Tibial artery (tissue), 4 donors: ENCODE results near the gene NDUFV3.
"Not testable (repeated sequence)": the region's sequence is repeated elsewhere in the genome, so short reads cannot be mapped to it uniquely, and the experiment has no call there.

Experiments used
- DNase-seq, 2 donors: peaks; one replicate each; pipeline ENCODE4 v3.0.0-alpha.2; 2019
- H3K27ac ChIP-seq, 2 donors: fragments of 200-600 bp; sonication (generic) in 1 of 2; 1 replicate in 1 of 2; 2 replicates in 1 of 2; pipeline ENCODE4 v1.5.1; 2018 to 2019; ENCODE audit warnings: mild to moderate bottlenecking in 1 of 2
- H3K27me3 ChIP-seq, 2 donors: fragments of 200-600 bp; sonication (generic) in 1 of 2; one replicate each; pipeline versions ENCODE4 v1.5.1 to v1.6.0; 2016 to 2019
- H3K36me3 ChIP-seq, 3 donors: fragments of 200-600 bp; sonication (generic) in 2 of 3; one replicate each; pipeline ENCODE4 v1.5.1; 2016 to 2019; ENCODE audit warnings: mild to moderate bottlenecking in 2 of 3
- H3K4me1 ChIP-seq, 4 donors: fragments of 200-600 bp; sonication (generic) in 2 of 4; 1 replicate in 3 of 4; 2 replicates in 1 of 4; pipeline ENCODE4 v1.5.1; 2016 to 2019
- H3K4me3 ChIP-seq, 2 donors: fragments of 200-600 bp; sonication (generic) in 1 of 2; 1 replicate in 1 of 2; 2 replicates in 1 of 2; pipeline ENCODE4 v1.5.1; 2018 to 2019; ENCODE audit warnings: mild to moderate bottlenecking in 2 of 2
- H3K9me3 ChIP-seq, 3 donors: fragments of 200-600 bp; sonication (generic) in 1 of 3; one replicate each; pipeline ENCODE4 v1.5.1; 2016 to 2019
- intact Hi-C: fragments of 100-400 bp; cut with DNase I; formaldehyde crosslinking; loops from one replicate; pipeline ENCODE4 v1.15.0; 2023; ENCODE audit warnings: low total_unique reads
- TF ChIP-seq, protein P1 (sequence below), 2 experiments: fragments of 200-600 bp in 1 of 2; fragments of 450-650 bp in 1 of 2; IDR thresholded peaks; one replicate each; pipeline ENCODE4 v1.5.1; 2017 to 2019; ENCODE audit warnings: antibody characterized with exemption in 2 of 2, mild to moderate bottlenecking in 1 of 2, moderate library complexity in 1 of 2

NDUFV3 gene

DNA sequence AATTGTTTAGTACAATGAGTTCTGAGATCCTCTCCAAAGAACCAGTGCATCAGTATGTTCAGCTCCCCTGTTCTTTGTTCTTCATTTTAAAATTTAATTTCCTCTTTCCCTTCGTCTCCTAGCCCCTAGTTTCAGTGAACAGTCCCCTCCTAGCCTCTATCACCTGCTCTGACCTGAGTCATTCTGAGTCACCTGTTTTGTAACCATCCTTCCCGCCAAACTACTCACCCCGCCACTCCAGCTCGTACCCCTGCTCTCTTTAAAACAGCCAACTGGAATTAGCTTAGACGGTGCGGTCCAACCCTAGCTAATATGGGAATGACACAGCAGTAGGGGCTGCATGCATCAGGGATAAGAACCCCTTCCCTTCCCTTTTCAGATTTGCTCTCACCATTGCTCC lies 49.1 kb downstream of the NDUFV3 start:
- Histone ChIP-seq H3K27me3 (no peaks in the 10 kb centered on the region), H3K36me3 (peaks cover 0 to 4% (median 0%) of the 10 kb centered on the region in 3 donors), H3K9me3 (no peaks in the 10 kb centered on the region), H3K4me3 (no peak overlapping the region), H3K27ac (no peak overlapping the region), H3K4me1 (peaks cover 0 to 12% (median 9%) of the 10 kb centered on the region in 4 donors)
- DNase-seq = no peak
- intact Hi-C loops = no loop called here
- TF ChIP-seq, protein P1, sequence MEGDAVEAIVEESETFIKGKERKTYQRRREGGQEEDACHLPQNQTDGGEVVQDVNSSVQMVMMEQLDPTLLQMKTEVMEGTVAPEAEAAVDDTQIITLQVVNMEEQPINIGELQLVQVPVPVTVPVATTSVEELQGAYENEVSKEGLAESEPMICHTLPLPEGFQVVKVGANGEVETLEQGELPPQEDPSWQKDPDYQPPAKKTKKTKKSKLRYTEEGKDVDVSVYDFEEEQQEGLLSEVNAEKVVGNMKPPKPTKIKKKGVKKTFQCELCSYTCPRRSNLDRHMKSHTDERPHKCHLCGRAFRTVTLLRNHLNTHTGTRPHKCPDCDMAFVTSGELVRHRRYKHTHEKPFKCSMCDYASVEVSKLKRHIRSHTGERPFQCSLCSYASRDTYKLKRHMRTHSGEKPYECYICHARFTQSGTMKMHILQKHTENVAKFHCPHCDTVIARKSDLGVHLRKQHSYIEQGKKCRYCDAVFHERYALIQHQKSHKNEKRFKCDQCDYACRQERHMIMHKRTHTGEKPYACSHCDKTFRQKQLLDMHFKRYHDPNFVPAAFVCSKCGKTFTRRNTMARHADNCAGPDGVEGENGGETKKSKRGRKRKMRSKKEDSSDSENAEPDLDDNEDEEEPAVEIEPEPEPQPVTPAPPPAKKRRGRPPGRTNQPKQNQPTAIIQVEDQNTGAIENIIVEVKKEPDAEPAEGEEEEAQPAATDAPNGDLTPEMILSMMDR (IDR thresholded peaks at IDR 0.05) = no peak

DNA sequence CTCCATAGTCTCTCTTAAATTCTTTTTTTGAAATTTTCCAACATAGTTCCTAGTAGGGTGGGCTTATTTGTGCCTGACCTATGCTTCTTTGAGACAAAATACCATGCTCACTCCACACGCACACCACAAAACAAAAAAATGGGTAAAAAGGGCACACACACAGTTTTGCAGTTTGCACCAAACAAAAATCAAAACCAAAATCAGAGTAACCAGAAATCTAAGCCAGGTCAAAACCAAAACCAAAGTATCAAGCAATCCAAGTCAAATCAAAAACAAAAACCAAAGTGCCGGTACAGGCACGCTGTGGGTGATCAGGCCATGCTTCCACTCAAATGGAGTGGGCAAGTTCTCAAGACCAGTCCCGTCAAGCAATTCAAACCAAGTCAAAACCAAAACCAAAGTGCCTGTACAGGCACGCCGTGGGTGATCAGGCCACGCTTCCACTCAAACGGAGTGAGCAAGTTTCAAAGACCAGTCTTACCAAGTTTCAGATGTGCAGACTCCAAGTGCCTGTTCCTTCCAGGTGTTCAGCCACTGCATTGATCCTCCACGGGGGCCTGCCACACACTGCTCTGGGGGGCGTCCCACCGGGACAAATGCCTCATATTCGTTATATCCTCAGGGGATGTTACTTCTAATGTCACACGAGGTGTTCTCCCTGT lies 56.1 kb downstream of the NDUFV3 start:
- H3K4me1 ChIP-seq, intact Hi-C loops, H3K27ac ChIP-seq, DNase-seq, H3K4me3 ChIP-seq, H3K9me3 ChIP-seq, H3K27me3 ChIP-seq, H3K36me3 ChIP-seq: not testable (repeated sequence)

DNA sequence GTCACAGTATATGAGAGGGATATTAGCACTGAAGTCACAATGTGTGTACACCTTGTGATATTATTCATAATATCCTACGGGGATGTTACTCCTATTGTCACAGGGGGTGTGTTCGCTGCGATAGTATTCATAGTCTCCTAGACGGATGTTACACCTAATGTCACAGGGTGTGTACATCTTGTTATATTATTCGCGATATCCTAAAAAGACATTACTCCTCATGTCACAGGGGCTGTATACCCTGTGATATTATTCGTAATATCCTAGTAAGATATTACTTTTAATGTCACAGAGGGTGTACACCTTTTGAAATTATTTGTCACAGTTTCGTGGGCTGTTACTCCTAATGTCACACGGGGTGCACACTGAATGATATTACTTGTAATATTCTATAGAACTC lies 58.1 kb downstream of the NDUFV3 start:
- H3K27ac ChIP-seq, intact Hi-C loops, H3K9me3 ChIP-seq, H3K4me3 ChIP-seq, H3K36me3 ChIP-seq, DNase-seq, H3K27me3 ChIP-seq, H3K4me1 ChIP-seq: not testable (repeated sequence)

DNA sequence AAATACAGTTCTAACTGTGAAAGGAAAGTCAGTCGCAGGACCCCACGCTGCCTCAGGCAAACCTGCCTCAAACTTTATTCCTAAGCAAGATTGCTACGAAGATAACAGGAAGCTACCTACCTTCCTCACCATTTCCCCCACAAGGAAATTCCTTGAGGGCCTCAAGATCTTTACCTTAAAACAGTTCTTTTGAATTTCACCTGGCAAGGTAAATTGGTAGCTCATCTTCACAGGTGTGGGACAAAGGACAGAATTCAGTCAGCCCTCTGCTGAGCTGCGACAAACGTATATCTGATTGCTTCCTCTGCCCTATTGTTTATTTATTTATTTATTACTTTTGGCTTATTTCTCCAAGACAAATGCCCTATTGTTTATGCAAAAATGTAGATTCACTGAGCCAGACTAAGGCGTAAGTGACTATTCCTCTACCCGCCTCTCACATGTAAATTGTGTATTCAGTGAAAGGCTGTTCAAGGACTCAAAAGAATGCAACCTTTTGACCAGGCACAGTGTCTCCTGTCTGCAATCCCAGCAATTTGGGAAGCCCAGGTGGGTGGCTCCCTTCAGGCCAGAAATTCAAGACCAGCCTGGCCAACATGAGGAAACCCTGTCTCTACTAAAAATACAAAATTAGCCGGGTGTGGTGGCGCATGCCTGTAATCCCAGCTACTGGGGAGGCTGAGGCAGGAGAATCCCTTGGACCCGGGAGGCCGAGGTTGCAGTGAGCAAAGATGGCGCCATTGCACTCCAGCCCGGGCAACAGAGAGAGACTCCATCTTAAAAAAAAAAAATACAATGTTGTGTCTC lies 63.9 kb downstream of the NDUFV3 start:
- no peak for DNase-seq
- H3K36me3 ChIP-seq = no peaks in the 10 kb centered on the region
- no peaks in the 10 kb centered on the region for H3K9me3 ChIP-seq
- TF ChIP-seq, protein P1 (IDR thresholded peaks at IDR 0.05) = no peak
- no peak overlapping the region for H3K27ac ChIP-seq
- H3K4me3 ChIP-seq = no peak overlapping the region
- no peaks in the 10 kb centered on the region for H3K27me3 ChIP-seq
- intact Hi-C loops = no loop called here
- H3K4me1 ChIP-seq = no peaks in the 10 kb centered on the region

DNA sequence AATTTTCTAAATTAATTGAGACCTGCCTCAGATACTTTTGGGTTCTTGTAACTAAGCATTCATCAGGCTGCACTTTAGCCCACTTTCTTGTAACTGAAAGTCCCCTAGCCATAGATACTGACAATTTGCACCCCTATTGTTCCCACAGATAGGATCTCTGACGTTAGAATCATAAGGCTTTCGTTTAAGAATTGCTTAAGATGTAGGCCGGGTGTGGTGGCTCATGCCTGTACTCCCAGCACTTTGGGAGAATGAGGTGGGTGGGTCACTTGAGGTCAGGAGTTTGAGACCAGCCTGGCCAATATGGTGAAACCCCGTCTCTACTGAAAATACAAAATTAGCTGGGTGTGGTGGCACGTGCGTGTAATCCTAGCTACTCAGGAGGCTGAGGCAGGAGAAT lies 65.0 kb downstream of the NDUFV3 start:
- intact Hi-C loops, H3K27ac ChIP-seq, DNase-seq, H3K27me3 ChIP-seq, H3K9me3 ChIP-seq, H3K36me3 ChIP-seq, H3K4me3 ChIP-seq, H3K4me1 ChIP-seq: not testable (repeated sequence)

DNA sequence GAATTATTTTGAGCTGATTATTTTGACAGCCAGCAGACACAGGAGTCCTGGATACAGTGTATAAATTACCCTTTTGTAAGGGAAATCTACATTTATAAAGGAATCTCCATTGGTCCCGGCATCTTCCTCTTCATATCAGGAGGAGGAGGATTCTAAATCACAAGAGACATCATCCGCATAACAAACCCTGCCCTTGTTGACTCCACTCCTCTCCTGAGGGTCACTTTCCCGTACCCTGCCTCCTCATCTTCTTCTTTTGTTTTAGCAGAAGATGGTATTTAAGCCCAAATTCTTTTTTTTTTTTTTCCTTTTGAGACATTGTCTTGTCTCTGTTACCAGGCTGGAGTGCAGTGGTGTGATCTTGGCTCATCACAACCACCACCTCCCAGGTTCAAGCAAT lies 66.6 kb downstream of the NDUFV3 start:
- no peak overlapping the region for H3K4me3 ChIP-seq
- DNase-seq = no peak
- H3K27me3 ChIP-seq = no peaks in the 10 kb centered on the region
- intact Hi-C loops = no loop called here
- no peak overlapping the region for H3K27ac ChIP-seq
- TF ChIP-seq, protein P1 (IDR thresholded peaks at IDR 0.05) = no peak
- no peaks in the 10 kb centered on the region for H3K9me3 ChIP-seq
- no peaks in the 10 kb centered on the region for H3K4me1 ChIP-seq
- H3K36me3 ChIP-seq = no peaks in the 10 kb centered on the region

DNA sequence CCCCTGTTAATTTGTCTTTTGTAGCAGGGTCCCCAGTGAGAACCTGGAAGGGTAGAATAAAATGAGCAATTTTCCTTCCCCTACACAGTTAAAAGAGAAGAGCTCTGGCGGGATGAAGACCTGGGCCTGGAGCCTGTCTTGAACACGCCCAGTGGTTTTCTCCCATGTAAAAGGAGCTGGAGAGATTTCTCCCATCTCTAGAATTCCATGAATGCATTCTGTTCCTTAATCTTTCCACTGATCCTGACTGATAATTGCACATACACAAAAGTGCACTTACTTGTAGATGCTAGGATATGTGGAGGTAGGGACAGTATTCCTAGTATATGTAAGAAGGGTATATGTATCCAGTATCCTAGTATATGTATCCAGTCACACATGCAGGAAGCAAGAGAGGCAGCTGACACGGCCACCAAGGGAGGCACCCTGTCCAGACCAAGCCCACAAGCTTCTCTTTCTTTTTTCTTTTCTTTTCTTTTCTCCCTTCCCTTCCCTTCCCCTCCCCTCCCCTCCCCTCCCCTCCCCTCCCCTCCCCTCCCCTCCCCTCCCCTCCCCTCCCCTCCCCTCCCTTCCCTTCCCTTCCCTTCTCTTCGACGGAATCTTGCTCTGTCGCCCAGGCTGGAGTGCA lies 69.4 kb downstream of the NDUFV3 start:
- no peaks in the 10 kb centered on the region for H3K36me3 ChIP-seq
- no peaks in the 10 kb centered on the region for H3K9me3 ChIP-seq
- H3K4me1 ChIP-seq = no peaks in the 10 kb centered on the region
- DNase-seq = no peak
- TF ChIP-seq, protein P1 (IDR thresholded peaks at IDR 0.05) = no peak
- no peak overlapping the region for H3K4me3 ChIP-seq
- H3K27ac ChIP-seq = no peak overlapping the region
- intact Hi-C loops = no loop called here
- H3K27me3 ChIP-seq = no peaks in the 10 kb centered on the region
